NOMO-1 treated with dmso at 0.1 percent for 144 hours (cell line): ENCODE measurements around the gene ERC1.
"Not testable (repeated sequence)": the region's sequence is repeated elsewhere in the genome, so short reads cannot be mapped to it uniquely, and the experiment has no call there.

Experiments used
- DNase-seq: peaks from one replicate; lab custom pipeline; 2025; ENCODE audit not compliant: unreplicated experiment; lab: John Stamatoyannopoulos, UW

The ERC1 gene

GRCh38 chr12:1346126-1346525 lies 355.1 kb downstream of the ERC1 start:
- no peak for DNase-seq

GRCh38 chr12:1347294-1347693 lies 356.3 kb downstream of the ERC1 start:
- DNase-seq = no peak

GRCh38 chr12:1348606-1349005 lies 357.6 kb downstream of the ERC1 start:
- no peak for DNase-seq

- no peak for DNase-seq
These were observed 359.3 kb downstream of the ERC1 start for GRCh38 chr12:1350055-1350933.

- DNase-seq = no peak
These were observed 359.9 kb downstream of the ERC1 start for GRCh38 chr12:1350934-1351240.

- no peak for DNase-seq
These were observed 360.9 kb downstream of the ERC1 start for GRCh38 chr12:1351926-1352325.

- DNase-seq = no peak
These were observed 362.4 kb downstream of the ERC1 start for GRCh38 chr12:1353451-1353850.

GRCh38 chr12:1355396-1355795 lies 364.4 kb downstream of the ERC1 start:
- no peak for DNase-seq

- DNase-seq = not testable (repeated sequence)
These were observed 364.8 kb downstream of the ERC1 start for GRCh38 chr12:1355871-1356270.

GRCh38 chr12:1356285-1356684 lies 365.3 kb downstream of the ERC1 start:
- DNase-seq = no peak

- no peak for DNase-seq
These were observed 366.1 kb downstream of the ERC1 start for GRCh38 chr12:1357171-1357570.

- no peak for DNase-seq
These were observed 366.7 kb downstream of the ERC1 start for GRCh38 chr12:1357711-1358110.

- DNase-seq = no peak
These were observed 369.6 kb downstream of the ERC1 start for GRCh38 chr12:1360441-1361210.

GRCh38 chr12:1362143-1362662 lies 371.2 kb downstream of the ERC1 start:
- DNase-seq = no peak

GRCh38 chr12:1365703-1366102 lies 374.7 kb downstream of the ERC1 start:
- DNase-seq = no peak

GRCh38 chr12:1367331-1368291 lies 376.6 kb downstream of the ERC1 start:
- no peak for DNase-seq

- no peak for DNase-seq
These were observed 378.4 kb downstream of the ERC1 start for GRCh38 chr12:1369460-1369859.

GRCh38 chr12:1369938-1370500 lies 379.0 kb downstream of the ERC1 start:
- no peak for DNase-seq

- no peak for DNase-seq
These were observed 383.1 kb downstream of the ERC1 start for GRCh38 chr12:1373901-1374735.

GRCh38 chr12:1375323-1375722 lies 384.3 kb downstream of the ERC1 start:
- DNase-seq = no peak
